Measurements from ENCODE around the gene PNPLA5.

PNPLA5 gene

DNA sequence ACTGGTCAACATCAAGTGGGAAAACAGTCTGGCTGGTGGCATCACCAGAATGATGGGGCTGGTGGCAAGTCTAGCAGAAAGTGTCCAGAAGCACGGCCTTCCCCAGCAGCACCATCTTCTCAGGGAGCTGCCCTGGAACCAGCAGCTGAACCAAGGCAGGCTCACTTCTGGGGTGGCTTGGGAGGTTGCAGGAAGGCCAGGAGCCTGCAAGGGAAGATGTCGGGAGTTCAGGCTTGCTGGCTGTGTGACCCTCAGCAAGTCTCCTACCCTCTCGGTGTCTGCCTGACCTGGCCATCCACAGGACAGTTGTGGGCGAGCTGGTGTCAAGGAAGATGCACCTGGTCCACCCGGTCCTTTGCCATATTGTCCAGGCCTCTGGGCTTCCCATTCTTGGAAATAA lies 2.3 kb upstream of the PNPLA5 start:
- H3K4me2 ChIP-seq (ENCODE audit: low read length) = no peak overlapping the region
- no peak overlapping the region for H3K27ac ChIP-seq (ENCODE audit: low read length)
- H3K9ac ChIP-seq (ENCODE audit: low read length) = no peak overlapping the region
- no peaks in the 10 kb centered on the region for H3K9me3 ChIP-seq (ENCODE audit: insufficient read depth, low read length)
- no peak overlapping the region for H3K4me3 ChIP-seq (ENCODE audit: low read length)
- H2AFZ ChIP-seq (ENCODE audit: low read depth, low read length) = no peak overlapping the region
- H3K79me2 ChIP-seq (ENCODE audit: low read length) = no peaks in the 10 kb centered on the region
- H3K27me3 ChIP-seq (ENCODE audit: low read depth, low read length) = peaks cover 21% of the 10 kb centered on the region
- no peak for TF ChIP-seq EZH2phosphoT487 (IDR thresholded peaks at IDR 0.05; ENCODE audit: low read depth)
- no peak for TF ChIP-seq CTCF (IDR thresholded peaks at IDR 0.05; ENCODE audit: low read depth, low read length)
- no peaks in the 10 kb centered on the region for H3K4me1 ChIP-seq (ENCODE audit: low read length)
- H3K36me3 ChIP-seq (replicated peaks; ENCODE audit: low read depth, low read length) = no peaks in the 10 kb centered on the region
- no peaks in the 10 kb centered on the region for H4K20me1 ChIP-seq (ENCODE audit: insufficient read depth, low read length)

GRCh38 chr22:43893266-43893665 lies 1.5 kb upstream of the PNPLA5 start:
- Histone ChIP-seq H3K4me1 (ENCODE audit: low read length) (no peaks in the 10 kb centered on the region), H2AFZ (ENCODE audit: low read depth, low read length) (no peak overlapping the region), H3K27me3 (ENCODE audit: low read depth, low read length) (peaks cover 22% of the 10 kb centered on the region; the same call in 1 of the 2 replicates), H3K4me3 (ENCODE audit: low read length) (no peak overlapping the region), H3K4me2 (ENCODE audit: low read length) (no peak overlapping the region), H3K9ac (ENCODE audit: low read length) (no peak overlapping the region), H3K36me3 (replicated peaks; ENCODE audit: low read depth, low read length) (no peaks in the 10 kb centered on the region), H3K79me2 (ENCODE audit: low read length) (no peaks in the 10 kb centered on the region), H4K20me1 (ENCODE audit: insufficient read depth, low read length) (no peaks in the 10 kb centered on the region), H3K27ac (ENCODE audit: low read length) (no peak overlapping the region), H3K9me3 (ENCODE audit: insufficient read depth, low read length) (no peaks in the 10 kb centered on the region)
- TF ChIP-seq CTCF (IDR thresholded peaks at IDR 0.05; ENCODE audit: low read depth, low read length) = no peak

GRCh38 chr22:43892183-43892894 lies 526 bp upstream of the PNPLA5 start:
- Histone ChIP-seq H3K9me3 (ENCODE audit: insufficient read depth, low read length) (no peaks in the 10 kb centered on the region), H3K27me3 (ENCODE audit: low read depth, low read length) (peaks cover 14% of the 10 kb centered on the region; the same call in 1 of the 2 replicates), H3K27ac (ENCODE audit: low read length) (no peak overlapping the region), H3K4me1 (ENCODE audit: low read length) (no peaks in the 10 kb centered on the region), H3K4me3 (ENCODE audit: low read length) (no peak overlapping the region), H3K4me2 (ENCODE audit: low read length) (no peak overlapping the region), H2AFZ (ENCODE audit: low read depth, low read length) (no peak overlapping the region), H3K9ac (ENCODE audit: low read length) (no peak overlapping the region), H3K79me2 (ENCODE audit: low read length) (no peaks in the 10 kb centered on the region), H3K36me3 (replicated peaks; ENCODE audit: low read depth, low read length) (no peaks in the 10 kb centered on the region), H4K20me1 (ENCODE audit: insufficient read depth, low read length) (no peaks in the 10 kb centered on the region)
- TF ChIP-seq CTCF (IDR thresholded peaks at IDR 0.05; ENCODE audit: low read depth, low read length) (no peak), EZH2phosphoT487 (IDR thresholded peaks at IDR 0.05; ENCODE audit: low read depth) (no peak)

GRCh38 chr22:43890901-43891331 lies 897 bp downstream of the PNPLA5 start:
- H3K4me2 ChIP-seq (ENCODE audit: low read length) = no peak overlapping the region
- no peaks in the 10 kb centered on the region for H4K20me1 ChIP-seq (ENCODE audit: insufficient read depth, low read length)
- no peak overlapping the region for H3K9ac ChIP-seq (ENCODE audit: low read length)
- no peak overlapping the region for H2AFZ ChIP-seq (ENCODE audit: low read depth, low read length)
- TF ChIP-seq EZH2phosphoT487 (IDR thresholded peaks at IDR 0.05; ENCODE audit: low read depth) (no peak), CTCF (IDR thresholded peaks at IDR 0.05; ENCODE audit: low read depth, low read length) (no peak)
- no peak overlapping the region for H3K4me3 ChIP-seq (ENCODE audit: low read length)
- peaks cover 14% of the 10 kb centered on the region; the same call in 1 of the 2 replicates for H3K27me3 ChIP-seq (ENCODE audit: low read depth, low read length)
- no peaks in the 10 kb centered on the region for H3K9me3 ChIP-seq (ENCODE audit: insufficient read depth, low read length)
- H3K79me2 ChIP-seq (ENCODE audit: low read length) = no peaks in the 10 kb centered on the region
- H3K36me3 ChIP-seq (replicated peaks; ENCODE audit: low read depth, low read length) = no peaks in the 10 kb centered on the region
- no peak overlapping the region for H3K27ac ChIP-seq (ENCODE audit: low read length)
- no peaks in the 10 kb centered on the region for H3K4me1 ChIP-seq (ENCODE audit: low read length)
